Upper lobe of right lung (tissue), 1 donor: Measurements from ENCODE around the gene SSU72. TPM values are rescaled to one million over a fixed set of nuclear protein-coding genes. Genes with fewer than 3 reads are reported as not detected.
"Not testable (repeated sequence)": the region's sequence is repeated elsewhere in the genome, so short reads cannot be mapped to it uniquely, and the experiment has no call there.

ENCODE experiments used
- ATAC-seq: fragments of 200-7000 bp; cut with Tn5 transposase; one replicate; pipeline ENCODE4 v1.9.1; 2020; ENCODE audit warnings: mild to moderate bottlenecking, moderate library complexity
- DNase-seq: peaks from one replicate; pipeline ENCODE4 v3.0.0-alpha.2; 2020
- H3K27ac ChIP-seq: fragments of 200-600 bp; one replicate; pipeline ENCODE4 v1.8.0; 2022
- H3K27me3 ChIP-seq: fragments of 200-600 bp; one replicate; pipeline ENCODE4 v1.8.0; 2022; ENCODE audit warnings: mild to moderate bottlenecking
- H3K36me3 ChIP-seq: fragments of 200-600 bp; one replicate; pipeline ENCODE4 v1.8.0; 2022
- H3K4me1 ChIP-seq: fragments of 200-600 bp; one replicate; pipeline ENCODE4 v1.8.0; 2022
- H3K4me3 ChIP-seq: fragments of 200-600 bp; one replicate; pipeline ENCODE4 v1.8.0; 2022; ENCODE audit warnings: mild to moderate bottlenecking
- H3K9me3 ChIP-seq: fragments of 200-600 bp; one replicate; pipeline ENCODE4 v1.8.0; 2022
- CTCF ChIP-seq: fragments of 200-600 bp; IDR thresholded peaks from one replicate; pipeline ENCODE4 v1.8.0; 2022; ENCODE audit warnings: antibody characterized with exemption
- intact Hi-C: fragments of 100-400 bp; cut with DNase I; formaldehyde crosslinking; loops from one replicate; pipeline ENCODE4 v1.11.0; 2022
- total RNA-seq: library from RNA; stranded (reverse); fragmentation: NEBNext Ultra II Directional; extraction: Animal tissue kit (Norgen Biotek cat#: 25700); gene quantifications from one replicate; pipeline ENCODE4 v1.2.1, GENCODE V29; 2021
- donor health status: DM: no; HTN: yes; CAD: no; lungs with severe emphysema.

SSU72 gene
- total RNA-seq, 1 donor from 2014 or later, result 125 TPM

- Histone ChIP-seq H3K9me3 (no peaks in the 10 kb centered on the region), H3K4me1 (peaks cover 16% of the 10 kb centered on the region), H3K36me3 (no peaks in the 10 kb centered on the region), H3K27me3 (peaks cover 24% of the 10 kb centered on the region), H3K4me3 (peak overlapping the region; percentile 33), H3K27ac (no peak overlapping the region)
- DNase-seq, result no peak
- peak; percentile 61 for ATAC-seq
- intact Hi-C loops, result no loop called here
- peak; percentile 9 for TF ChIP-seq CTCF
These were observed 24.6 kb upstream of the SSU72 start for GRCh38 chr1:1599030-1599934.

- no peak for TF ChIP-seq CTCF
These were observed 24.0 kb upstream of the SSU72 start for GRCh38 chr1:1598720-1599029.

GRCh38 chr1:1598051-1598719, 23.5 kb upstream of the SSU72 start:
- Histone ChIP-seq H3K9me3 (no peaks in the 10 kb centered on the region), H3K27me3 (peaks cover 24% of the 10 kb centered on the region), H3K36me3 (no peaks in the 10 kb centered on the region), H3K4me1 (peaks cover 16% of the 10 kb centered on the region), H3K27ac (no peak overlapping the region), H3K4me3 (no peak overlapping the region)
- no peak for ATAC-seq
- no peak for TF ChIP-seq CTCF
- intact Hi-C loops, result no loop called here
- no peak for DNase-seq

More at GRCh38 chr1:1598720-1599029, 24.0 kb upstream of the SSU72 start:
- Histone ChIP-seq H3K9me3 (no peaks in the 10 kb centered on the region), H3K27ac (no peak overlapping the region), H3K36me3 (no peaks in the 10 kb centered on the region), H3K27me3 (peaks cover 24% of the 10 kb centered on the region), H3K4me3 (no peak overlapping the region), H3K4me1 (peaks cover 16% of the 10 kb centered on the region)
- intact Hi-C loops, result no loop called here
- DNase-seq, result no peak
- no peak for ATAC-seq

- Histone ChIP-seq H3K4me3 (no peak overlapping the region), H3K27me3 (peaks cover 24% of the 10 kb centered on the region), H3K4me1 (peaks cover 16% of the 10 kb centered on the region), H3K27ac (no peak overlapping the region), H3K36me3 (no peaks in the 10 kb centered on the region), H3K9me3 (no peaks in the 10 kb centered on the region)
- no peak for DNase-seq
- intact Hi-C loops, result no loop called here
- no peak for ATAC-seq
- no peak for TF ChIP-seq CTCF
These were observed 22.7 kb upstream of the SSU72 start for GRCh38 chr1:1597275-1597930.

- H3K9me3 ChIP-seq, result no peaks in the 10 kb centered on the region
- peaks cover 24% of the 10 kb centered on the region for H3K27me3 ChIP-seq
- H3K27ac ChIP-seq, result no peak overlapping the region
- intact Hi-C loops, result no loop called here
- no peak overlapping the region for H3K4me3 ChIP-seq
- ATAC-seq (no peak), DNase-seq (no peak)
- H3K36me3 ChIP-seq, result no peaks in the 10 kb centered on the region
- H3K4me1 ChIP-seq, result peaks cover 16% of the 10 kb centered on the region
- TF ChIP-seq CTCF, result no peak
These were observed 22.0 kb upstream of the SSU72 start for GRCh38 chr1:1596493-1597274.

GRCh38 chr1:1595341-1595740, 20.7 kb upstream of the SSU72 start:
- H3K27ac ChIP-seq, intact Hi-C loops, H3K9me3 ChIP-seq, H3K36me3 ChIP-seq, H3K4me3 ChIP-seq, ATAC-seq, DNase-seq: not testable (repeated sequence)
- Histone ChIP-seq H3K4me1 (peaks cover 13% of the 10 kb centered on the region), H3K27me3 (peaks cover 18% of the 10 kb centered on the region)
